ENCODE data around the gene NSUN2. TPM values are rescaled to one million over a fixed set of nuclear protein-coding genes. Genes with fewer than 3 reads are reported as not detected.

NSUN2 gene
- total RNA-seq, 2 experiments from 2014 or later = 110 to 111 TPM

GRCh38 chr5:6551955-6552313 lies 80.9 kb downstream of the NSUN2 start:
- DNase-seq (no peak), ATAC-seq (no peak)
- TF ChIP-seq, protein P1, sequence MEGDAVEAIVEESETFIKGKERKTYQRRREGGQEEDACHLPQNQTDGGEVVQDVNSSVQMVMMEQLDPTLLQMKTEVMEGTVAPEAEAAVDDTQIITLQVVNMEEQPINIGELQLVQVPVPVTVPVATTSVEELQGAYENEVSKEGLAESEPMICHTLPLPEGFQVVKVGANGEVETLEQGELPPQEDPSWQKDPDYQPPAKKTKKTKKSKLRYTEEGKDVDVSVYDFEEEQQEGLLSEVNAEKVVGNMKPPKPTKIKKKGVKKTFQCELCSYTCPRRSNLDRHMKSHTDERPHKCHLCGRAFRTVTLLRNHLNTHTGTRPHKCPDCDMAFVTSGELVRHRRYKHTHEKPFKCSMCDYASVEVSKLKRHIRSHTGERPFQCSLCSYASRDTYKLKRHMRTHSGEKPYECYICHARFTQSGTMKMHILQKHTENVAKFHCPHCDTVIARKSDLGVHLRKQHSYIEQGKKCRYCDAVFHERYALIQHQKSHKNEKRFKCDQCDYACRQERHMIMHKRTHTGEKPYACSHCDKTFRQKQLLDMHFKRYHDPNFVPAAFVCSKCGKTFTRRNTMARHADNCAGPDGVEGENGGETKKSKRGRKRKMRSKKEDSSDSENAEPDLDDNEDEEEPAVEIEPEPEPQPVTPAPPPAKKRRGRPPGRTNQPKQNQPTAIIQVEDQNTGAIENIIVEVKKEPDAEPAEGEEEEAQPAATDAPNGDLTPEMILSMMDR (IDR thresholded peaks at IDR 0.05) = no peak
- H3K4me1 Mint-ChIP-seq (ENCODE audit: low read depth) = peaks cover 8% of the 10 kb centered on the region
- peaks cover 4% of the 10 kb centered on the region for H3K9me3 Mint-ChIP-seq
- H3K27me3 Mint-ChIP-seq = peaks cover 11% of the 10 kb centered on the region
- H3K4me3 Mint-ChIP-seq = no peak overlapping the region
- intact Hi-C loops (cut with micrococcal nuclease) = no loop called here
- H3K36me3 Mint-ChIP-seq (ENCODE audit: low read depth) = no peaks in the 10 kb centered on the region
- POLR2A ChIA-PET = no interaction called here
- no peak overlapping the region for H3K27ac Mint-ChIP-seq
- CTCF ChIA-PET = no interaction called here

DNA sequence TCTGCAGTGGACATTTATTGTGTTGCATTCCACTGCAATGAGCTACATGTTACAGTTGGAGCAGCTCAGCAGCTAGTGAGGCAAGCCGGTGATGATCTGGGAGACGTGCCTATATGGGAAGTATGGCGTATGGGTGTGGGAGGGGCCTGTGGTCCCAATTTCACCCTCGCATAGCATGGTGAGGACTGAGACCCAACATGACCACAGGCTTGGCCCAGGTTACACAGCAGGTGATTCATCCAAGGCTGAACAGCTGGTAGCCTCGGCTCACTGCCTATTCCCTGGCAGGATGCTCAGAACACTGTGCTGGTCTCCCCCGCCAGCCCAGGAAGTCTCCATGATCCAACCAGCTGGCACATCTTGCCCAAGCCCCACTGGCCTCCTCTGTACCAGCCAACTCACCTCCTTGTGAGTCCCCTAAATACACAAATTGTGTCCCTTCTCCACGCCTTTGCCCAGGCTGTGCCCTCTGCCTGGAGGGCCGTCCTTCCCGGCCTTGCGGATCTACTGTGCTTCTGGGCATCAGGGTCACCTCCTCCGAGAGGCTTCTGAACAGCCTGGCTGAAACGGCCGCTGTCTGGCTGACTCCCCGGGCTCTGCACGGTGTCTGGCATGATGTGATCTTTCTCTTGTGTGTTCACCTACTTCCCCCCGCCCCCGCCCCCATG lies 81.4 kb downstream of the NSUN2 start:
- intact Hi-C loops (cut with micrococcal nuclease) = no loop called here
- DNase-seq (no peak), ATAC-seq (no peak)
- Mint-ChIP-seq H3K36me3 (ENCODE audit: low read depth) (no peaks in the 10 kb centered on the region), H3K4me1 (ENCODE audit: low read depth) (peaks cover 8% of the 10 kb centered on the region), H3K27me3 (peaks cover 7% of the 10 kb centered on the region), H3K4me3 (no peak overlapping the region), H3K9me3 (peaks cover 4% of the 10 kb centered on the region), H3K27ac (no peak overlapping the region)
- TF ChIP-seq, protein P1 (IDR thresholded peaks at IDR 0.05) = no peak
- CTCF ChIA-PET = no interaction called here
- POLR2A ChIA-PET = no interaction called here

GRCh38 chr5:6550628-6551027 lies 82.2 kb downstream of the NSUN2 start:
- Mint-ChIP-seq H3K27ac (no peak overlapping the region), H3K27me3 (peaks cover 3% of the 10 kb centered on the region)
- intact Hi-C loops (cut with micrococcal nuclease) = no loop called here

More at GRCh38 chr5:6550628-6551027, 82.2 kb downstream of the NSUN2 start:
- Mint-ChIP-seq H3K4me1 (ENCODE audit: low read depth) (peaks cover 8% of the 10 kb centered on the region), H3K9me3 (peaks cover 4% of the 10 kb centered on the region), H3K4me3 (no peak overlapping the region), H3K36me3 (ENCODE audit: low read depth) (no peaks in the 10 kb centered on the region)
- no peak for DNase-seq
- TF ChIP-seq, protein P1 (IDR thresholded peaks at IDR 0.05) = no peak
- ChIA-PET CTCF (no interaction called here), POLR2A (no interaction called here)
- no peak for ATAC-seq

Other genes starting within 250 kb of the NSUN2 start
- not detected for gene UBE2QL1, start 184.2 kb downstream of the NSUN2 start, total RNA-seq
- 10 to 100 TPM; 10.6 to 12.4 TPM for gene SRD5A1, start 396 bp upstream of the NSUN2 start, total RNA-seq
- gene TENT4A, start 80.4 kb upstream of the NSUN2 start, total RNA-seq = 10 to 100 TPM; 50.6 to 51.9 TPM